Smooth muscle cell (in vitro differentiated cells): ENCODE data around the gene TSEN54. TPM values are rescaled to one million over a fixed set of nuclear protein-coding genes. Genes with fewer than 3 reads are reported as not detected.

Experiments used
- DNase-seq: peaks from one replicate; lab custom pipeline; 2025; ENCODE audit not compliant: unreplicated experiment; lab: John Stamatoyannopoulos, UW
- H2AFZ ChIP-seq: fragments of 200-600 bp; sonication (generic); 2 replicates; pipeline ENCODE4 v1.6.0; 2016; ENCODE audit warnings: antibody characterized with exemption, low read depth, mild to moderate bottlenecking
- H3F3A ChIP-seq: fragments of 200-600 bp; sonication (generic); 2 replicates; pipeline ENCODE4 v1.6.0; 2017; ENCODE audit warnings: antibody characterized with exemption, low read depth
- H3K27ac ChIP-seq: fragments of 200-600 bp; sonication (generic); 2 replicates; pipeline ENCODE4 v1.5.1; 2016; ENCODE audit warnings: low read depth, mild to moderate bottlenecking
- H3K27me3 ChIP-seq: fragments of 200-600 bp; sonication (generic); 2 replicates; pipeline ENCODE4 v1.6.1; 2016; ENCODE audit warnings: low read depth, mild to moderate bottlenecking
- H3K36me3 ChIP-seq: fragments of 200-600 bp; sonication (generic); 2 replicates; pipeline ENCODE4 v1.5.1; 2016; ENCODE audit warnings: low read depth
- H3K4me1 ChIP-seq: fragments of 200-600 bp; sonication (generic); 2 replicates; pipeline ENCODE4 v1.5.1; 2016; ENCODE audit warnings: low read depth
- H3K4me2 ChIP-seq: fragments of 200-600 bp; sonication (generic); 2 replicates; pipeline ENCODE4 v1.6.0; 2016; ENCODE audit warnings: mild to moderate bottlenecking
- H3K4me3 ChIP-seq: fragments of 200-600 bp; sonication (generic); 2 replicates; pipeline ENCODE4 v1.5.1; 2016; ENCODE audit warnings: mild to moderate bottlenecking
- H3K79me2 ChIP-seq: fragments of 200-600 bp; sonication (generic); 2 replicates; pipeline ENCODE4 v1.6.0; 2016; ENCODE audit warnings: low read depth, mild to moderate bottlenecking
- H3K9ac ChIP-seq: fragments of 200-600 bp; sonication (generic); 2 replicates; pipeline ENCODE4 v1.6.0; 2016; ENCODE audit warnings: low read depth
- H3K9me3 ChIP-seq: fragments of 200-600 bp; sonication (generic); replicated peaks from 2 replicates; pipeline ENCODE4 v1.5.1; 2016; ENCODE audit warnings: low read depth
- H4K20me1 ChIP-seq: fragments of 200-600 bp; sonication (generic); 2 replicates; pipeline ENCODE4 v1.6.0; 2016; ENCODE audit warnings: low read depth
- CTCF ChIP-seq: fragments of 200-600 bp; sonication (generic); IDR thresholded peaks from 2 replicates; pipeline ENCODE4 v1.5.1; 2017; ENCODE audit warnings: borderline replicate concordance, mild to moderate bottlenecking, antibody characterized with exemption; ENCODE audit not compliant: insufficient read depth, poor library complexity, severe bottlenecking
- WGBS: methylation state at CpG from one replicate; pipeline ENCODE4 v1.1.7; 2016; ENCODE audit warnings: low lambda C conversion rate; 5-methylcytosine and 5-hydroxymethylcytosine counted together
- polyA plus RNA-seq: library from polyadenylated mRNA; unstranded; fragments of >200 nt; fragmentation: Nextera tagmentation; extraction: Ambion mirVana; gene quantifications from 2 replicates; pipeline ENCODE4 v1.2.1, GENCODE V29; 2016
- total RNA-seq: library from RNA; depleted of rRNA; stranded (reverse); fragments of >200 nt; gene quantifications from 2 replicates; pipeline ENCODE4 v1.2.3, GENCODE V29; 2014

The TSEN54 gene
- total and polyA plus RNA-seq, 2 experiments from 2014 or later, result 15.1 TPM

- Histone ChIP-seq H3F3A (no peaks in the 10 kb centered on the region), H3K9me3 (no peaks in the 10 kb centered on the region), H3K4me3 (no peak overlapping the region), H3K27ac (no peak overlapping the region), H3K36me3 (no peaks in the 10 kb centered on the region), H3K4me2 (no peak overlapping the region), H3K27me3 (no peaks in the 10 kb centered on the region), H2AFZ (no peak overlapping the region), H4K20me1 (peaks cover 79% of the 10 kb centered on the region), H3K4me1 (no peaks in the 10 kb centered on the region), H3K79me2 (no peaks in the 10 kb centered on the region), H3K9ac (no peak overlapping the region)
- no peak for TF ChIP-seq CTCF
- 91% methylated on average over 12 of the region's 12 CpGs for WGBS
- no peak for DNase-seq
These were observed 28.8 kb upstream of the TSEN54 start for GRCh38 chr17:75487351-75488070.

- Histone ChIP-seq H3K79me2 (no peaks in the 10 kb centered on the region), H3K36me3 (no peaks in the 10 kb centered on the region), H3F3A (no peaks in the 10 kb centered on the region), H4K20me1 (peaks cover 65% of the 10 kb centered on the region), H3K9ac (no peak overlapping the region), H3K4me1 (no peaks in the 10 kb centered on the region), H2AFZ (no peak overlapping the region), H3K4me2 (no peak overlapping the region), H3K27me3 (no peaks in the 10 kb centered on the region), H3K4me3 (no peak overlapping the region), H3K9me3 (no peaks in the 10 kb centered on the region), H3K27ac (no peak overlapping the region)
- DNase-seq, result no peak
- WGBS, result 96% methylated on average over 24 of the region's 24 CpGs
- no peak for TF ChIP-seq CTCF
These were observed 27.4 kb upstream of the TSEN54 start for GRCh38 chr17:75488693-75489510.

GRCh38 chr17:75489511-75489955 lies 26.8 kb upstream of the TSEN54 start:
- no peaks in the 10 kb centered on the region for H3K36me3 ChIP-seq
- WGBS, result 81% methylated on average over 11 of the region's 14 CpGs
- H3K4me2 ChIP-seq, result no peak overlapping the region
- no peaks in the 10 kb centered on the region for H3K79me2 ChIP-seq
- no peak overlapping the region for H2AFZ ChIP-seq
- H3K27ac ChIP-seq, result no peak overlapping the region
- H3F3A ChIP-seq, result no peaks in the 10 kb centered on the region
- no peak for TF ChIP-seq CTCF
- H3K4me1 ChIP-seq, result no peaks in the 10 kb centered on the region
- H3K9ac ChIP-seq, result no peak overlapping the region
- H3K4me3 ChIP-seq, result no peak overlapping the region
- no peaks in the 10 kb centered on the region for H3K9me3 ChIP-seq
- DNase-seq, result no peak
- no peaks in the 10 kb centered on the region for H3K27me3 ChIP-seq
- H4K20me1 ChIP-seq, result peaks cover 59% of the 10 kb centered on the region
